Measurements from ENCODE around the gene LDLRAD4.

Gene LDLRAD4

DNA sequence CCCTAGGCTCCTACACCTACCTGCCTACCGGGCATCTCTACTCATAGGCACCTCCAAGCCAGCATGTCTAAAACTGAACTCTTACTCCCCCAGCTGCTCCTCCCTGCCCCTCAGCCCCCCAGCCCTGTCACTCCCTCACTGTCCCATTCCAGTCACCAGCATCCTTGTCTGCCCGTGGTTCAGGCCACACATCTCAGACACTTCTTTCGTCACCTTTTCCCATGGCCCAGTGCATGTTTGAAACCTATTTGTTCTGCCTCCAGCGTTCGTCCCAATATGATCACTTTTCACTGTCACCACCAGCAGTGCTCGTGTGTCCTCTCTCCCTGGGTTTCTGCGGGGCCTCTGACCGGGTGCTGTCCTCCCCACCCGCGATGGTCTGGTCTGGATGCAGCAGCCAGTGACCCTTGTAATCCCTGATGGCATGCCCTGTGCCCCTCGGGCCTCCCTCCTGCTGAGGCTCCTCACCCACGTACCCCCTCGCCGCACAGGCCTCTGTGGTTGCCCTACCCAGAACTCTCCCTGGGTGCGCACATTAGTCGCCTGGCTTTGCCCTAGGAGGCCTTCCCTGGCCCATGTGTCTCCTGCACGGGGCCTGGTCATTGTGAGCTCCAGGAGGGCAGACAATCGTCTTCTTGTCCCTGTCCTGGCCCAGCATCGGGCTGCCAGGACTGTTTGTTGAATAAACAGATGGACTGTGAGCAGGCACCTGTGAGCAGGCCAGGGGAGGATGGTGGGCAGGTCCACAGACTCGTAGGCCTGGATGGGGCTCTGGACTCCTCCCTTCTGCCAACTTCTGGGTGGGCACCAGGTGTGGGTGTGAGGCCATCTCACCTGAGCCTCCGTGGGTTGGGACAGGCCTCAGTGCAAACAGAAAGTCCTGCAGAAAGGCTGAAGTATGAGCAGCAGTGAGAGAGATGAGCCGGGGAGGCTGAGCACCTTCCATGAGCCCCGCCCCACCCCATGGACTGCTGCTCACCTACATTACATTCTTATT is 15.5 kb downstream of the LDLRAD4 start:
- Histone ChIP-seq H2AFZ (no peak overlapping the region), H3K27me3 (ENCODE audit: control insufficient read depth, insufficient read depth, low read length) (no peaks in the 10 kb centered on the region), H3K4me3 (ENCODE audit: low read depth, low read length) (no peak overlapping the region), H3K79me2 (peaks cover 33% of the 10 kb centered on the region), H3K4me1 (peaks cover 1% of the 10 kb centered on the region), H3K9ac (no peak overlapping the region), H3K9me3 (ENCODE audit: control insufficient read depth, low read length) (no peaks in the 10 kb centered on the region), H3K27ac (no peak overlapping the region), H3K4me2 (ENCODE audit: low read length) (no peak overlapping the region), H3K36me3 (ENCODE audit: control insufficient read depth, insufficient read depth, low read length) (no peaks in the 10 kb centered on the region)
- TF ChIP-seq, protein P1, sequence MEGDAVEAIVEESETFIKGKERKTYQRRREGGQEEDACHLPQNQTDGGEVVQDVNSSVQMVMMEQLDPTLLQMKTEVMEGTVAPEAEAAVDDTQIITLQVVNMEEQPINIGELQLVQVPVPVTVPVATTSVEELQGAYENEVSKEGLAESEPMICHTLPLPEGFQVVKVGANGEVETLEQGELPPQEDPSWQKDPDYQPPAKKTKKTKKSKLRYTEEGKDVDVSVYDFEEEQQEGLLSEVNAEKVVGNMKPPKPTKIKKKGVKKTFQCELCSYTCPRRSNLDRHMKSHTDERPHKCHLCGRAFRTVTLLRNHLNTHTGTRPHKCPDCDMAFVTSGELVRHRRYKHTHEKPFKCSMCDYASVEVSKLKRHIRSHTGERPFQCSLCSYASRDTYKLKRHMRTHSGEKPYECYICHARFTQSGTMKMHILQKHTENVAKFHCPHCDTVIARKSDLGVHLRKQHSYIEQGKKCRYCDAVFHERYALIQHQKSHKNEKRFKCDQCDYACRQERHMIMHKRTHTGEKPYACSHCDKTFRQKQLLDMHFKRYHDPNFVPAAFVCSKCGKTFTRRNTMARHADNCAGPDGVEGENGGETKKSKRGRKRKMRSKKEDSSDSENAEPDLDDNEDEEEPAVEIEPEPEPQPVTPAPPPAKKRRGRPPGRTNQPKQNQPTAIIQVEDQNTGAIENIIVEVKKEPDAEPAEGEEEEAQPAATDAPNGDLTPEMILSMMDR (IDR thresholded peaks at IDR 0.05) = no peak

DNA sequence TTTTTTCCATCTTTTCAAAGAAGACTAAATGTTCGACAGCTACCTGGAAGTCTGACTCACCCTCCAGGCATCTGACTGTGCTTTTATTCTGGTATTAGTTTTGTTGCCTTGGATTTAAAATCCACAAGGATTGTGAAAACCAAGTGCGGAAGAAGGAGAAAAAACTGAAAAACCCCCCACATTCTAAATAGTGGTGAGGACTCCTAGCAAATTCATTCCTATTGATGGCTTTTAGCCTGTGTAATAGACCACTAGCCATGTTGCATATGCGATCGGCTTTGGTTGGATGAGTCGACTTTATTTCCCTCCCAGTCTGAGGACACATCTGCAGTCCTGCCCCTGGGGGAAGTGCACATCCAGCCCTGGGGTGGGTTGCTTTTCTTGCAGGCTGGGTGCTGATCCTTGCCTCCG is 16.9 kb downstream of the LDLRAD4 start:
- no peaks in the 10 kb centered on the region for H3K27me3 ChIP-seq (ENCODE audit: control insufficient read depth, insufficient read depth, low read length)
- TF ChIP-seq, protein P1 (IDR thresholded peaks at IDR 0.05) = no peak
- H3K9ac ChIP-seq = no peak overlapping the region
- H3K79me2 ChIP-seq = peaks cover 24% of the 10 kb centered on the region
- no peaks in the 10 kb centered on the region for H3K36me3 ChIP-seq (ENCODE audit: control insufficient read depth, insufficient read depth, low read length)
- no peak overlapping the region for H3K27ac ChIP-seq
- H3K4me2 ChIP-seq (ENCODE audit: low read length) = no peak overlapping the region
- no peaks in the 10 kb centered on the region for H3K4me1 ChIP-seq
- H3K4me3 ChIP-seq (ENCODE audit: low read depth, low read length) = no peak overlapping the region
- H3K9me3 ChIP-seq (ENCODE audit: control insufficient read depth, low read length) = no peaks in the 10 kb centered on the region
- H2AFZ ChIP-seq = no peak overlapping the region

DNA sequence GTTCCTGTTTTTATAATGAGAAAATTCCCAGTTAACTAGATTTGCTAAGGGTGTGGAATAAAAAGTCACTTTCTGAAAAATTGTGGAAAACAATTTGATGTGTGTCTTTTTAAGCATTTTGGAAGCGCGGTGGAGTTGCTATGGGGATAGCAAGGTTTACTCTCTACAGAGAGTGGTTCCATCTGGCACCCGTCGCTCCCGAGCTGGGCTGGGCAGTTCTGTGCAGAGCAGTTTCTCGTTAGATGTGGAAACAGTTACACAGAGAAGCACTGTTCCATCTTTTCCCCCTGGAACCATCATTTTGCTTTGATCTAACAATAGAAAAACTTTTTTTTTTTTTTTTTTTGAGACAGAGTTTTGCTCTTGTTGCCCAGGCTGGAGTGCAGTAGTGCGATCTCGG is 17.4 kb downstream of the LDLRAD4 start:
- Histone ChIP-seq H3K4me3 (ENCODE audit: low read depth, low read length) (no peak overlapping the region), H3K9ac (no peak overlapping the region), H2AFZ (no peak overlapping the region), H3K79me2 (peaks cover 25% of the 10 kb centered on the region), H3K4me1 (no peaks in the 10 kb centered on the region), H3K27me3 (ENCODE audit: control insufficient read depth, insufficient read depth, low read length) (no peaks in the 10 kb centered on the region), H3K36me3 (ENCODE audit: control insufficient read depth, insufficient read depth, low read length) (no peaks in the 10 kb centered on the region), H3K27ac (no peak overlapping the region), H3K4me2 (ENCODE audit: low read length) (no peak overlapping the region), H3K9me3 (ENCODE audit: control insufficient read depth, low read length) (no peaks in the 10 kb centered on the region)
- TF ChIP-seq, protein P1 (IDR thresholded peaks at IDR 0.05) = no peak

DNA sequence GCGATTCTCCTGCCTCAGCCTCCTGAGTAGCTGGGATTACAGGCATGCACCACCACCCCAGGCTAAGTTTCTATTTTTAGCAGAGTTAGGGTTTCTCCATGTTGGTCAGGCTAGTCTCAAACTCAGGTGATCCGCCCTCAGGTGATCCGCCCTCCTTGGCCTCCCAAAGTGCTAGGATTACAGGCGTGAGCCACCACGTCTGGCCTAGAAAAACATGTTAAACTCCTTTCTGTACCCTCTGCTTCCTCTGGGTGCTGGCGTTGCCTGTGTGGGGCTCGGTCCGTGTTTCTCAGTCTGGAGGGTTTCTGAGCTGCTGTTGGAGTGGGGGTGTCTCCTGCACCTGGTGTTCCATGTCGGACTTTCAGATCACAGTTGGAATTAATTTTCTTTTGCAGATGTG is 17.9 kb downstream of the LDLRAD4 start:
- H3K9me3 ChIP-seq (ENCODE audit: control insufficient read depth, low read length) = no peaks in the 10 kb centered on the region
- no peaks in the 10 kb centered on the region for H3K4me1 ChIP-seq
- H3K79me2 ChIP-seq = peaks cover 21% of the 10 kb centered on the region
- no peak overlapping the region for H3K9ac ChIP-seq
- TF ChIP-seq, protein P1 (IDR thresholded peaks at IDR 0.05) = no peak
- H3K27me3 ChIP-seq (ENCODE audit: control insufficient read depth, insufficient read depth, low read length) = no peaks in the 10 kb centered on the region
- H3K4me3 ChIP-seq (ENCODE audit: low read depth, low read length) = no peak overlapping the region
- H3K4me2 ChIP-seq (ENCODE audit: low read length) = no peak overlapping the region
- no peaks in the 10 kb centered on the region for H3K36me3 ChIP-seq (ENCODE audit: control insufficient read depth, insufficient read depth, low read length)
- no peak overlapping the region for H2AFZ ChIP-seq
- H3K27ac ChIP-seq = no peak overlapping the region
